PC-3 (cell line): ENCODE measurements around the gene CYBC1. TPM values are rescaled to one million over a fixed set of nuclear protein-coding genes. Genes with fewer than 3 reads are reported as not detected.

Source experiments
- ATAC-seq: fragments of 200-7000 bp; cut with Tn5 transposase; 2 replicates; pipeline ENCODE4 v1.9.1; 2020; ENCODE audit warnings: mild to moderate bottlenecking, moderate library complexity
- BruUV-seq: library from RNA; stranded (reverse); fragments of 400-500 nt; replicated peaks from 2 replicates; lab custom pipeline; 2021; lab: Mats Ljungman, UMichigan
- CTCF ChIA-PET: fragments of 300-600 bp; sonication (Branson Sonifier 250); formaldehyde crosslinking; loops from one replicate; lab custom pipeline; 2022; ENCODE audit warnings: antibody characterized with exemption; lab: Charles Lee
- POLR2A ChIA-PET: fragments of 300-600 bp; sonication (Branson Sonifier 250); formaldehyde crosslinking; loops from one replicate; lab custom pipeline; 2022; ENCODE audit warnings: antibody characterized with exemption; ENCODE audit not compliant: unreplicated experiment; lab: Charles Lee
- DNase-seq: peaks from one replicate; pipeline ENCODE4 v3.0.0-alpha.2; 2015
- H2AFZ ChIP-seq: fragments of 300-600 bp; sonication (generic); 2 replicates; pipeline ENCODE4 v1.6.0; 2016; ENCODE audit warnings: antibody characterized with exemption, low read length
- H3F3A ChIP-seq: fragments of 300-600 bp; sonication (generic); one replicate; pipeline ENCODE4 v1.6.0; 2017; ENCODE audit warnings: antibody characterized with exemption, low read length, control low read depth, mild to moderate bottlenecking; ENCODE audit not compliant: unreplicated experiment
- H3K27ac ChIP-seq: fragments of 300-600 bp; sonication (generic); 2 replicates; pipeline ENCODE4 v1.5.1; 2016; ENCODE audit warnings: mild to moderate bottlenecking, low read length
- H3K27me3 ChIP-seq: fragments of 300-600 bp; sonication (generic); 2 replicates; pipeline ENCODE4 v1.6.1; 2016; ENCODE audit warnings: low read length, mixed read lengths
- H3K36me3 ChIP-seq: fragments of 300-600 bp; sonication (generic); 2 replicates; pipeline ENCODE4 v1.6.1; 2016; ENCODE audit warnings: low read depth, mixed run types, low read length, mixed read lengths
- H3K4me1 ChIP-seq: fragments of 300-600 bp; sonication (generic); 2 replicates; pipeline ENCODE4 v1.5.1; 2016; ENCODE audit warnings: low read length; ENCODE audit not compliant: insufficient read depth
- H3K4me2 ChIP-seq: fragments of 300-600 bp; sonication (generic); 2 replicates; pipeline ENCODE4 v1.6.0; 2016; ENCODE audit warnings: low read length
- H3K4me3 ChIP-seq: fragments of 300-600 bp; sonication (generic); 2 replicates; pipeline ENCODE4 v1.5.1; 2016; ENCODE audit warnings: mild to moderate bottlenecking, low read length, mixed read lengths
- H3K79me2 ChIP-seq: fragments of 300-600 bp; sonication (generic); 2 replicates; pipeline ENCODE4 v1.6.1; 2017; ENCODE audit warnings: low read length, mixed read lengths
- H3K9ac ChIP-seq: fragments of 300-600 bp; sonication (generic); 2 replicates; pipeline ENCODE4 v1.6.0; 2016; ENCODE audit warnings: mild to moderate bottlenecking, low read length
- H3K9me2 ChIP-seq: fragments of 300-600 bp; sonication (generic); replicated peaks from 2 replicates; pipeline ENCODE4 v1.6.1; 2016; ENCODE audit warnings: mixed run types, low read length, mixed read lengths
- H3K9me3 ChIP-seq: fragments of 300-600 bp; sonication (generic); 2 replicates; pipeline ENCODE4 v1.6.1; 2016; ENCODE audit warnings: low read length, mixed read lengths
- H4K20me1 ChIP-seq: fragments of 300-600 bp; sonication (generic); 2 replicates; pipeline ENCODE4 v1.6.1; 2016; ENCODE audit warnings: low read length, mixed read lengths
- CTCF ChIP-seq: fragments of 300-600 bp; sonication (generic); conservative IDR thresholded peaks from 2 replicates; pipeline ENCODE4 v1.5.1; 2017; ENCODE audit warnings: antibody characterized with exemption, low read depth, mild to moderate bottlenecking, low read length
- EZH2 ChIP-seq: fragments of 300-600 bp; sonication (generic); IDR thresholded peaks from one replicate; pipeline ENCODE4 v1.6.1; 2017; ENCODE audit warnings: antibody characterized with exemption, mild to moderate bottlenecking, low read length; ENCODE audit not compliant: unreplicated experiment
- EZH2phosphoT487 ChIP-seq: fragments of 300-600 bp; sonication (generic); IDR thresholded peaks from 2 replicates; pipeline ENCODE4 v1.6.1; 2018; ENCODE audit warnings: mild to moderate bottlenecking, antibody characterized with exemption, low read length, borderline replicate concordance
- intact Hi-C: fragments of 100-400 bp; cut with micrococcal nuclease; formaldehyde crosslinking; loops from 2 replicates; pipeline ENCODE4 v1.9.0; 2023
- total RNA-seq: library from RNA; depleted of rRNA; stranded (reverse); fragments of >200 nt; gene quantifications from 2 replicates; pipeline ENCODE4 v1.2.3, GENCODE V29; 2014

Gene CYBC1
- total RNA-seq, 1 experiment from 2014 or later = 77.2 TPM

- no peaks in the 10 kb centered on the region for H3K9me3 ChIP-seq
- no peak for DNase-seq
- H3K4me2 ChIP-seq = no peak overlapping the region
- no peaks in the 10 kb centered on the region for H3F3A ChIP-seq
- H2AFZ ChIP-seq = no peak overlapping the region
- ChIA-PET CTCF (no interaction called here), POLR2A (no interaction called here)
- intact Hi-C loops = no loop called here
- no peak overlapping the region for H3K9ac ChIP-seq
- no TSS peak for BruUV-seq
- TF ChIP-seq EZH2phosphoT487 (no peak), CTCF (no peak)
- no peaks in the 10 kb centered on the region for H3K9me2 ChIP-seq
- H3K4me1 ChIP-seq = no peaks in the 10 kb centered on the region
- no peaks in the 10 kb centered on the region for H3K36me3 ChIP-seq
- H3K27ac ChIP-seq = no peak overlapping the region
- H3K79me2 ChIP-seq = no peaks in the 10 kb centered on the region
- H3K27me3 ChIP-seq = no peaks in the 10 kb centered on the region
- no peak for ATAC-seq
- no peak overlapping the region for H3K4me3 ChIP-seq
- H4K20me1 ChIP-seq = no peaks in the 10 kb centered on the region
Observed at GRCh38 chr17:82433560-82434215, 16.9 kb downstream of the CYBC1 start.

DNA sequence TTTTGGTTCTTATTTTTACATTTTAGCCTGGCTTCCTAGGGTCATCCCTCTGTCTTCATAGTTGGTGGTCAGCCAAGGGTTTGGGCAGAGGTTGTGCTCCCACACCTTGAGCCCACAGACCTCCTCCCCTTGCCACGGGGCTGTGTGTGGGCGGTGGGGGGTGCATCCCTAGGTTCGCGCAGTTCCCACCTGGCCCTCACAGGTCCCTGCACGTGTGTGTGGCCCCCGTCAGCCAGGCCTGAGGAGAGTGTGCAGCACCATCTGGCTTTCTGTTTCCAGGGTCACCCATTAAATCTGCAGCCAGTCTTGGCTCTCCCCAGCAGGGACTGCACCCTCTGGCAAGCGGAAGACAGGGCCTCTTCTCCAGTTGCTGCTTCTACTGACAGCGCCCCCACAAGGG is 18.5 kb downstream of the CYBC1 start:
- BruUV-seq = no TSS peak

GRCh38 chr17:82429824-82430223 is 20.7 kb downstream of the CYBC1 start:
- no peak overlapping the region for H3K4me3 ChIP-seq
- intact Hi-C loops = no loop called here
- H3F3A ChIP-seq = no peaks in the 10 kb centered on the region
- no peak overlapping the region for H3K27ac ChIP-seq
- BruUV-seq = no TSS peak
- no peak overlapping the region for H3K4me2 ChIP-seq
- H3K9me3 ChIP-seq = no peaks in the 10 kb centered on the region
- H3K27me3 ChIP-seq = no peaks in the 10 kb centered on the region
- H3K9ac ChIP-seq = no peak overlapping the region
- no peaks in the 10 kb centered on the region for H3K4me1 ChIP-seq
- no peak overlapping the region for H2AFZ ChIP-seq
- no peaks in the 10 kb centered on the region for H4K20me1 ChIP-seq
- no peaks in the 10 kb centered on the region for H3K9me2 ChIP-seq
- H3K79me2 ChIP-seq = no peaks in the 10 kb centered on the region
- TF ChIP-seq EZH2 (no peak), EZH2phosphoT487 (no peak), CTCF (no peak)
- DNase-seq = no peak
- ATAC-seq = no peak
- ChIA-PET CTCF (no interaction called here), POLR2A (no interaction called here)
- no peaks in the 10 kb centered on the region for H3K36me3 ChIP-seq

More for the DNA sequence above, 18.5 kb downstream of the CYBC1 start:
- Histone ChIP-seq H3K9me2 (no peaks in the 10 kb centered on the region), H3K36me3 (no peaks in the 10 kb centered on the region), H2AFZ (no peak overlapping the region), H4K20me1 (no peaks in the 10 kb centered on the region), H3K9ac (no peak overlapping the region), H3K4me1 (no peaks in the 10 kb centered on the region), H3K27me3 (no peaks in the 10 kb centered on the region), H3K27ac (no peak overlapping the region), H3K9me3 (no peaks in the 10 kb centered on the region), H3K4me3 (no peak overlapping the region), H3K4me2 (no peak overlapping the region), H3F3A (no peaks in the 10 kb centered on the region), H3K79me2 (no peaks in the 10 kb centered on the region)
- intact Hi-C loops = no loop called here
- ChIA-PET CTCF (no interaction called here), POLR2A (no interaction called here)
- DNase-seq (no peak), ATAC-seq (no peak)
- no peak for TF ChIP-seq CTCF
